HEK293 (cell line): ENCODE results near the gene SUFU.

Experiments
- CTCF ChIA-PET: fragments of 350-600 bp; formaldehyde crosslinking; extraction: SDS; loops from one replicate; lab custom pipeline; 2021; ENCODE audit warnings: antibody characterized with exemption; lab: Yijun Ruan, JAX
- POLR2A ChIA-PET: fragments of 300-600 bp; formaldehyde crosslinking; extraction: SDS; loops from one replicate; lab custom pipeline; 2020; ENCODE audit warnings: antibody characterized with exemption, inconsistent platforms; lab: Yijun Ruan, JAX
- H3K27ac ChIP-seq: fragments of 200-500 bp; sonication (Bioruptor generic); 2 replicates; pipeline ENCODE4 v1.5.1; 2014; ENCODE audit warnings: low read depth, low read length, control low read depth, inconsistent platforms; ENCODE audit errors: extremely low read depth
- H3K36me3 ChIP-seq, 2 experiments: fragments of 200-500 bp in 1 of 2; sonication (Bioruptor generic) in 1 of 2; 1 replicate in 1 of 2; 2 replicates in 1 of 2; pipeline ENCODE4 v1.5.1; 2014 to 2017; ENCODE audit warnings: inconsistent platforms in 2 of 2, low read length in 2 of 2; ENCODE audit not compliant: control insufficient read depth in 2 of 2, insufficient read depth in 1 of 2
- H3K4me1 ChIP-seq: fragments of 200-500 bp; sonication (Bioruptor generic); 2 replicates; pipeline ENCODE4 v1.5.1; 2014; ENCODE audit warnings: mild to moderate bottlenecking, low read length, inconsistent platforms; ENCODE audit not compliant: control insufficient read depth, insufficient read depth
- H3K4me3 ChIP-seq: 2 replicates; pipeline ENCODE4 v1.5.1; 2011; ENCODE audit warnings: low read depth, mild to moderate bottlenecking, control low read depth, low read length, moderate library complexity
- H3K9me3 ChIP-seq: fragments of 200-500 bp; sonication (Bioruptor generic); 2 replicates; pipeline ENCODE4 v1.5.1; 2014; ENCODE audit warnings: low read depth, low read length, inconsistent platforms; ENCODE audit not compliant: control insufficient read depth, insufficient read depth
- BCL11A ChIP-seq: fragments of 450-650 bp; formaldehyde crosslinking; IDR thresholded peaks from 2 replicates; pipeline ENCODE4 v1.5.1; 2016; ENCODE audit warnings: low read depth, missing biosample characterization, missing genetic modification characterization
- GLIS1 ChIP-seq: fragments of 450-650 bp; formaldehyde crosslinking; IDR thresholded peaks from 2 replicates; pipeline ENCODE4 v1.5.1; 2016; ENCODE audit warnings: missing biosample characterization, missing genetic modification characterization
- KLF16 ChIP-seq: fragments of 450-650 bp; formaldehyde crosslinking; IDR thresholded peaks from 2 replicates; pipeline ENCODE4 v1.5.1; 2017; ENCODE audit warnings: missing biosample characterization, missing genetic modification characterization
- MYNN ChIP-seq: fragments of 450-650 bp; formaldehyde crosslinking; IDR thresholded peaks from 2 replicates; pipeline ENCODE4 v1.5.1; 2016; ENCODE audit warnings: missing biosample characterization, missing genetic modification characterization, borderline replicate concordance
- MZF1 ChIP-seq: fragments of 450-650 bp; formaldehyde crosslinking; IDR thresholded peaks from 2 replicates; pipeline ENCODE4 v1.5.1; 2017; ENCODE audit warnings: missing biosample characterization, missing genetic modification characterization, borderline replicate concordance
- SCRT2 ChIP-seq: fragments of 450-650 bp; formaldehyde crosslinking; IDR thresholded peaks from 2 replicates; pipeline ENCODE4 v1.5.1; 2016; ENCODE audit warnings: missing biosample characterization, missing genetic modification characterization
- ZBTB21 ChIP-seq: fragments of 450-650 bp; formaldehyde crosslinking; IDR thresholded peaks from 2 replicates; pipeline ENCODE4 v1.5.1; 2017; ENCODE audit warnings: missing biosample characterization, missing genetic modification characterization
- ZNF140 ChIP-seq: fragments of 450-650 bp; formaldehyde crosslinking; IDR thresholded peaks from 2 replicates; pipeline ENCODE4 v1.5.1; 2016; ENCODE audit warnings: missing biosample characterization, missing genetic modification characterization
- ZNF23 ChIP-seq: fragments of 450-650 bp; formaldehyde crosslinking; IDR thresholded peaks from 2 replicates; pipeline ENCODE4 v1.5.1; 2016; ENCODE audit warnings: missing biosample characterization, missing genetic modification characterization, borderline replicate concordance
- ZNF394 ChIP-seq: fragments of 450-650 bp; formaldehyde crosslinking; IDR thresholded peaks from 2 replicates; pipeline ENCODE4 v1.5.1; 2016; ENCODE audit warnings: missing biosample characterization, missing genetic modification characterization, mild to moderate bottlenecking, moderate library complexity, borderline replicate concordance
- ZNF423 ChIP-seq: fragments of 450-650 bp; formaldehyde crosslinking; IDR thresholded peaks from 2 replicates; pipeline ENCODE4 v1.5.1; 2016; ENCODE audit warnings: missing biosample characterization, missing genetic modification characterization
- ZNF426 ChIP-seq: fragments of 450-650 bp; formaldehyde crosslinking; IDR thresholded peaks from 2 replicates; pipeline ENCODE4 v1.5.1; 2017; ENCODE audit warnings: missing biosample characterization, missing genetic modification characterization, mild to moderate bottlenecking, inconsistent platforms, moderate library complexity
- ZNF501 ChIP-seq: fragments of 450-650 bp; formaldehyde crosslinking; IDR thresholded peaks from 2 replicates; pipeline ENCODE4 v1.5.1; 2016; ENCODE audit warnings: missing biosample characterization, missing genetic modification characterization
- ZNF514 ChIP-seq: fragments of 450-650 bp; formaldehyde crosslinking; IDR thresholded peaks from 2 replicates; pipeline ENCODE4 v1.5.1; 2016; ENCODE audit warnings: missing biosample characterization, missing genetic modification characterization
- ZNF529 ChIP-seq: fragments of 450-650 bp; formaldehyde crosslinking; IDR thresholded peaks from 2 replicates; pipeline ENCODE4 v1.5.1; 2017; ENCODE audit warnings: missing genetic modification characterization, missing biosample characterization; ENCODE audit not compliant: insufficient replicate concordance
- ZNF548 ChIP-seq: fragments of 450-650 bp; formaldehyde crosslinking; IDR thresholded peaks from 2 replicates; pipeline ENCODE4 v1.5.1; 2016; ENCODE audit warnings: missing biosample characterization, missing genetic modification characterization
- ZNF549 ChIP-seq: fragments of 450-650 bp; IDR thresholded peaks from 2 replicates; pipeline ENCODE4 v1.5.1; 2018; ENCODE audit warnings: missing biosample characterization, missing genetic modification characterization, mild to moderate bottlenecking, inconsistent platforms, moderate library complexity
- ZNF610 ChIP-seq: fragments of 450-650 bp; formaldehyde crosslinking; IDR thresholded peaks from 2 replicates; pipeline ENCODE4 v1.5.1; 2016; ENCODE audit warnings: missing biosample characterization, missing genetic modification characterization, borderline replicate concordance
- ZNF624 ChIP-seq: fragments of 450-650 bp; formaldehyde crosslinking; IDR thresholded peaks from 2 replicates; pipeline ENCODE4 v1.5.1; 2017; ENCODE audit warnings: missing biosample characterization, missing genetic modification characterization
- ZNF629 ChIP-seq: fragments of 450-650 bp; formaldehyde crosslinking; IDR thresholded peaks from 2 replicates; pipeline ENCODE4 v1.5.1; 2017; ENCODE audit warnings: missing biosample characterization, missing genetic modification characterization
- ZNF660 ChIP-seq: fragments of 450-650 bp; IDR thresholded peaks from 2 replicates; pipeline ENCODE4 v1.5.1; 2018; ENCODE audit warnings: missing biosample characterization, mild to moderate bottlenecking, missing genetic modification characterization
- ZNF768 ChIP-seq: fragments of 450-650 bp; formaldehyde crosslinking; IDR thresholded peaks from 2 replicates; pipeline ENCODE4 v1.5.1; 2018; ENCODE audit warnings: missing biosample characterization, mild to moderate bottlenecking, missing genetic modification characterization
- TF ChIP-seq, protein P1 (sequence below): fragments of 450-650 bp; formaldehyde crosslinking; IDR thresholded peaks from 2 replicates; pipeline ENCODE4 v1.5.1; 2016; ENCODE audit warnings: missing biosample characterization, missing genetic modification characterization
- TF ChIP-seq, protein P2 (sequence below): fragments of 450-650 bp; formaldehyde crosslinking; optimal IDR thresholded peaks from 2 replicates; pipeline ENCODE3; 2016; ENCODE audit warnings: missing biosample characterization, mild to moderate bottlenecking, missing genetic modification characterization
- TF ChIP-seq, protein P3 (sequence below): fragments of 450-650 bp; formaldehyde crosslinking; IDR thresholded peaks from 2 replicates; pipeline ENCODE4 v1.5.1; 2016; ENCODE audit warnings: missing biosample characterization, missing genetic modification characterization
- TF ChIP-seq, protein P4 (sequence below): fragments of 450-650 bp; formaldehyde crosslinking; IDR thresholded peaks from 2 replicates; pipeline ENCODE4 v1.5.1; 2016; ENCODE audit warnings: missing biosample characterization, missing genetic modification characterization
- TF ChIP-seq, protein P5 (sequence below): fragments of 450-650 bp; formaldehyde crosslinking; IDR thresholded peaks from 2 replicates; pipeline ENCODE4 v1.5.1; 2016; ENCODE audit warnings: missing biosample characterization, missing genetic modification characterization

SUFU gene

DNA sequence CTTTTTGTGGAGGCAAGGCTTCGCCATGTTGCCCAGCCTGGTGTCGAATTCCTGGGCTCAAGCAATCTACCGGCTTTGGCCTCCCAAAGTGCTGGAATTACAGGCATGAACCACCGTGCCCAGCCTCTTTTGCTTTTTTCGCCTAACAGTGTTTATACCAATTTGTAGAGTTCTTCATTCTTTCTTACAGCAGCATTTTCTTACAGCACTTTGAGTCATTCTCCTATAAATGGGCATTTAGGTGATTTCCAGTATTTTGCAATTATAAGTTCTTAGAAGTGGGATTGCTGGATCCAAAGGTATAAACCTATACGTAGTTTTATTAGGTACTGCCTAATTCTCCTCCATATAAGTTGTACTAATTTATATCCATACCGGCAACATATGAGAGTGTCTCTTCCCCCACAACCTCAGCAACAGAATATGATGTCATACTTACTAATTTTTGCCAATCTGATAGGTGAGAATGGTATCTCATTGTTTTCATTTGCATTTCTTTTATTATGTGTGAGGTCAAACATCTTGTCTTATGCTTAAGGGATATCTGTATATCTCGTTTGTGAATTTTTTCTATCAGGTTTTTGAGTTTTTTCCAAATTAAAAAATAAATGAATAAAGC lies 39.1 kb downstream of the SUFU start (continued):
- TF ChIP-seq, protein P1, sequence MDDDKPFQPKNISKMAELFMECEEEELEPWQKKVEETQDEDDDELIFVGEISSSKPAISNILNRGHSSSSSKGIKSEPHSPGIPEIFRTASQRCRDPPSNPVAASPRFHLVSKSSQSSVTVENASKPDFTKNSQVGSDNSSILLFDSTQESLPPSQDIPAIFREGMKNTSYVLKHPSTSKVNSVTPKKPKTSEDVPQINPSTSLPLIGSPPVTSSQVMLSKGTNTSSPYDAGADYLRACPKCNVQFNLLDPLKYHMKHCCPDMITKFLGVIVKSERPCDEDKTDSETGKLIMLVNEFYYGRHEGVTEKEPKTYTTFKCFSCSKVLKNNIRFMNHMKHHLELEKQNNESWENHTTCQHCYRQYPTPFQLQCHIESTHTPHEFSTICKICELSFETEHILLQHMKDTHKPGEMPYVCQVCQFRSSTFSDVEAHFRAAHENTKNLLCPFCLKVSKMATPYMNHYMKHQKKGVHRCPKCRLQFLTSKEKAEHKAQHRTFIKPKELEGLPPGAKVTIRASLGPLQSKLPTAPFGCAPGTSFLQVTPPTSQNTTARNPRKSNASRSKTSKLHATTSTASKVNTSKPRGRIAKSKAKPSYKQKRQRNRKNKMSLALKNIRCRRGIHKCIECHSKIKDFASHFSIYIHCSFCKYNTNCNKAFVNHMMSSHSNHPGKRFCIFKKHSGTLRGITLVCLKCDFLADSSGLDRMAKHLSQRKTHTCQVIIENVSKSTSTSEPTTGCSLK (tag by site-specific recombination), result no peak
- no peak for TF ChIP-seq ZNF423 (tag by site-specific recombination)
- TF ChIP-seq ZNF23 (tag by site-specific recombination), result no peak
- 0 out of 2 replicates have a peak, but pooled peaks have one; percentile 11 for TF ChIP-seq ZBTB21
- no peak for TF ChIP-seq ZNF660 (tag by site-specific recombination)
- TF ChIP-seq MZF1 (tag by site-specific recombination), result no peak

DNA sequence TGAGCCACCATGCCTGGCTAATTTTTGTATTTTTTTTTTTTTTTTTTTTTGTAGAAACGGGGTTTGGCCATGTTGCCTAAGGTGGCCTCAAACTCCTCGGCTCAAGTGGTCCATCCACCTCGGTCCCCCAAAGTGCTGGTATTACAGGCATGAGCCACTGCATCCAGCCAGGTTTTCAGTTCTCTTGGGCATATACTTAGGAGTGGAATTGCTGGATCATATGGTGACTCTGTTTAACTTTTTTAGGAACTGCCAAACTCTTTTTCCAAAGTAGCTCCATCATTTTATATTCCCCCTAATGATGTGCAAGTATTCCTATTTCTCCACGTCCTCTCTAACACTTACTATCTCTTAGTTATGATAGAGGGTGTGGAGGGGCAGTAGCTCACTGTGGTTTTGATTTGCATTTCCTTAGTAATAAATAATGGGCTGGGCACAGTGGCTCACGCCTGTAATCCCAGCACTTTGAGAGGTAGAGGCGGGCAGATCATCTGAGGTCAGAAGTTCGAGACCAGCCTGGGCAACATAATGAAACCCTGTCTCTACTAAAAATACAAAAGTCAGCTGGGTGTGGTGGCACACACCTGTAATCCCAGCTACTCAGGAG lies 41.6 kb downstream of the SUFU start:
- ChIA-PET POLR2A (no interaction called here), CTCF (interaction anchor here (0.6 to 0.7 kb wide), 3 partner anchors 18 to 181 kb away, joined by 3 to 6 read pairs (median 3); no protein-coding TSS in a partner anchor)
- H3K4me3 ChIP-seq, result no peak overlapping the region
- H3K27ac ChIP-seq, result no peak overlapping the region
- TF ChIP-seq, protein P2, sequence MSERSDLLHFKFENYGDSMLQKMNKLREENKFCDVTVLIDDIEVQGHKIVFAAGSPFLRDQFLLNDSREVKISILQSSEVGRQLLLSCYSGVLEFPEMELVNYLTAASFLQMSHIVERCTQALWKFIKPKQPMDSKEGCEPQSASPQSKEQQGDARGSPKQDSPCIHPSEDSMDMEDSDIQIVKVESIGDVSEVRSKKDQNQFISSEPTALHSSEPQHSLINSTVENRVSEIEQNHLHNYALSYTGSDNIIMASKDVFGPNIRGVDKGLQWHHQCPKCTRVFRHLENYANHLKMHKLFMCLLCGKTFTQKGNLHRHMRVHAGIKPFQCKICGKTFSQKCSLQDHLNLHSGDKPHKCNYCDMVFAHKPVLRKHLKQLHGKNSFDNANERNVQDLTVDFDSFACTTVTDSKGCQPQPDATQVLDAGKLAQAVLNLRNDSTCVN (tag by site-specific recombination), result no peak
- TF ChIP-seq ZNF768 (tag by site-specific recombination) (no peak), SCRT2 (tag by site-specific recombination) (no peak), ZNF624 (no peak), ZNF610 (tag by site-specific recombination) (no peak), ZNF140 (tag by site-specific recombination) (peak; percentile 94), BCL11A (tag by site-specific recombination) (no peak)
- TF ChIP-seq, protein P3, sequence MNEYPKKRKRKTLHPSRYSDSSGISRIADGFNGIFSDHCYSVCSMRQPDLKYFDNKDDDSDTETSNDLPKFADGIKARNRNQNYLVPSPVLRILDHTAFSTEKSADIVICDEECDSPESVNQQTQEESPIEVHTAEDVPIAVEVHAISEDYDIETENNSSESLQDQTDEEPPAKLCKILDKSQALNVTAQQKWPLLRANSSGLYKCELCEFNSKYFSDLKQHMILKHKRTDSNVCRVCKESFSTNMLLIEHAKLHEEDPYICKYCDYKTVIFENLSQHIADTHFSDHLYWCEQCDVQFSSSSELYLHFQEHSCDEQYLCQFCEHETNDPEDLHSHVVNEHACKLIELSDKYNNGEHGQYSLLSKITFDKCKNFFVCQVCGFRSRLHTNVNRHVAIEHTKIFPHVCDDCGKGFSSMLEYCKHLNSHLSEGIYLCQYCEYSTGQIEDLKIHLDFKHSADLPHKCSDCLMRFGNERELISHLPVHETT (tag by site-specific recombination), result no peak
- no peaks in the 10 kb centered on the region for H3K4me1 ChIP-seq
- H3K9me3 ChIP-seq, result no peaks in the 10 kb centered on the region
- H3K36me3 ChIP-seq, result peaks cover 0 to 11% of the 10 kb centered on the region in 2 experiments; a peak in 2 of 3 replicates

DNA sequence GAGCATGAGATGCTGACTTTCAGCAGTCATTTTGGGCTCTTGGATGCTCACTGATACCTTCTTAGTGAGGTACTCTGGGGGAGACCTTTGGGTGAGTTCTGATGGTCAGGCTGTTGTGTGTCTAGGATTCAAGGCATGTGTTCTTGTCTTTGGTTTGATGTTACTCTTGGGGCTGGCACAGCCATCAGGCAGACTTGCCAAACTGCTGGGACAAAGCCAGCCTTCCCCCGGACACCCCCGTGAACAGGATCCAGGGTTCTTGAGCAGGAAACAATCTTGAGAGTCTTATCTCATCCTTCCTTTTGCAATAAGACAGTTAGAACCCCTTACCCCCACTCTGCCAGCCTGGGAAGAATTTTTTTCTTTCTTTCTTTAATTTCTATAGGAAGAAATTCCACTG lies 42.2 kb downstream of the SUFU start:
- ChIA-PET CTCF (interaction anchor here (0.7 kb wide), 1 partner anchor 78 kb away, joined by 3 read pairs; no protein-coding TSS in a partner anchor), POLR2A (no interaction called here)
- Histone ChIP-seq H3K4me1 (no peaks in the 10 kb centered on the region), H3K27ac (no peak overlapping the region), H3K36me3 (peaks cover 5 to 18% of the 10 kb centered on the region in 2 experiments; a peak in 2 of 3 replicates), H3K4me3 (no peak overlapping the region), H3K9me3 (no peaks in the 10 kb centered on the region)
- TF ChIP-seq ZNF529 (tag by site-specific recombination) (no peak), MYNN (no peak), ZNF549 (tag by site-specific recombination) (no peak), ZNF629 (tag by site-specific recombination) (no peak), ZNF548 (tag by site-specific recombination) (no peak), ZNF514 (tag by site-specific recombination) (no peak), ZBTB21 (no peak), ZNF426 (no peak), ZNF501 (tag by site-specific recombination) (no peak), ZNF394 (tag by site-specific recombination) (no peak), KLF16 (tag by site-specific recombination) (no peak), GLIS1 (no peak)
- TF ChIP-seq, protein P4, sequence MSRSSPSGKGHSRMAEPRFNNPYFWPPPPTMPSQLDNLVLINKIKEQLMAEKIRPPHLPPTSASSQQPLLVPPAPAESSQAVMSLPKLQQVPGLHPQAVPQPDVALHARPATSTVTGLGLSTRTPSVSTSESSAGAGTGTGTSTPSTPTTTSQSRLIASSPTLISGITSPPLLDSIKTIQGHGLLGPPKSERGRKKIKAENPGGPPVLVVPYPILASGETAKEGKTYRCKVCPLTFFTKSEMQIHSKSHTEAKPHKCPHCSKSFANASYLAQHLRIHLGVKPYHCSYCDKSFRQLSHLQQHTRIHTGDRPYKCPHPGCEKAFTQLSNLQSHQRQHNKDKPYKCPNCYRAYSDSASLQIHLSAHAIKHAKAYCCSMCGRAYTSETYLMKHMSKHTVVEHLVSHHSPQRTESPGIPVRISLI (tag by site-specific recombination), result no peak
- TF ChIP-seq, protein P5, sequence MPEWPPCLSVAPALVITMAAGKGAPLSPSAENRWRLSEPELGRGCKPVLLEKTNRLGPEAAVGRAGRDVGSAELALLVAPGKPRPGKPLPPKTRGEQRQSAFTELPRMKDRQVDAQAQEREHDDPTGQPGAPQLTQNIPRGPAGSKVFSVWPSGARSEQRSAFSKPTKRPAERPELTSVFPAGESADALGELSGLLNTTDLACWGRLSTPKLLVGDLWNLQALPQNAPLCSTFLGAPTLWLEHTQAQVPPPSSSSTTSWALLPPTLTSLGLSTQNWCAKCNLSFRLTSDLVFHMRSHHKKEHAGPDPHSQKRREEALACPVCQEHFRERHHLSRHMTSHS (tag by site-specific recombination), result no peak
